SK-N-MC (cell line): ENCODE data around the gene FMN2.

Experiments used
- EZH2 ChIP-seq: fragments of 200-600 bp; sonication (generic); IDR thresholded peaks from one replicate; pipeline ENCODE4 v1.6.1; 2017; ENCODE audit warnings: antibody characterized with exemption
- POLR2AphosphoS5 ChIP-seq: IDR thresholded peaks from 2 replicates; pipeline ENCODE4 v1.6.1; 2012; ENCODE audit warnings: mild to moderate bottlenecking, low read depth, low read length, borderline replicate concordance

- TF ChIP-seq EZH2 (no peak), POLR2AphosphoS5 (no peak)
Measured at GRCh38 chr1:240457203-240457602, 365.5 kb downstream of the FMN2 start.
